ENCODE data around the gene UNKL. TPM values are rescaled to one million over a fixed set of nuclear protein-coding genes. Genes with fewer than 3 reads are reported as not detected.

The UNKL gene
- total RNA-seq, 2 donors from 2014 or later = 32.6 to 96.7 TPM

DNA sequence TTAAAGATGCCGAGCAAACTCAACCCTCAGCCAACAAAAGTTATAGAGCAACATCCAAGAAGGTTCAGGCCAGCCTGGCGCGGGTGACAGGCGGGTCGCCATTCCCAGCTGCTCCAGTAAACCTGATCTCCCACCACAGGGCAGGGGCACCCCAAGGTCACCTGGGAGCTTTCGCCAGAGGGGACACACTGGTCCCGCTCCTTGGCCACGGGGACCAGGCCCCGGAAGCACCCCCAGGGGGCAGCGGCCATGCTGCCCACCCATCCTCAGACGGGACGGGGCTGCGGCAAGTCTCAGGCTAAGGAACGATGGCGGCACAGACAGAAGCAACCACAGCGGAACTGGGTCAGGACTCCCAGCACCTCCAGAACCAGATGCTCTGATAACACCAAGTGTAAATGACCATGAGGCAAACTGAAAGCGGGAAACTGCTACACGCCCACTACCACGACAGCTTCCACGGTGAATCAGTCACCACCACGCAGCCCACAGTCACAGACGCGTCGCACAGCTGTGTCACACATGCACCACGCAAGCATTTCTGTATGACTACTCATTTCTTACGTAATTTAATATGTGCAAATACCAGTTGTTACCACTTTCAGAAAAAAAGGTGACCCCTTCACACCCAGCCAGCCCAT is 44.0 kb upstream of the UNKL start:
- intact Hi-C loops (cut with DNase I) = no loop called here
- no peak overlapping the region for H3K4me3 ChIP-seq
- H3K27me3 ChIP-seq (replicated peaks; ENCODE audit: insufficient read depth) = no peaks in the 10 kb centered on the region
- no peaks in the 10 kb centered on the region for H3K4me1 ChIP-seq (replicated peaks)
- H3K27ac ChIP-seq = no peak overlapping the region
- H3K9me3 ChIP-seq = no peaks in the 10 kb centered on the region
- peaks cover 7 to 21% of the 10 kb centered on the region in 2 donors for H3K36me3 ChIP-seq
- WGBS = 93% methylated on average over 24 of the region's 26 CpGs
- no peak for TF ChIP-seq POLR2A (IDR thresholded peaks at IDR 0.05)
- no peak for DNase-seq (ENCODE audit: low spot score)

DNA sequence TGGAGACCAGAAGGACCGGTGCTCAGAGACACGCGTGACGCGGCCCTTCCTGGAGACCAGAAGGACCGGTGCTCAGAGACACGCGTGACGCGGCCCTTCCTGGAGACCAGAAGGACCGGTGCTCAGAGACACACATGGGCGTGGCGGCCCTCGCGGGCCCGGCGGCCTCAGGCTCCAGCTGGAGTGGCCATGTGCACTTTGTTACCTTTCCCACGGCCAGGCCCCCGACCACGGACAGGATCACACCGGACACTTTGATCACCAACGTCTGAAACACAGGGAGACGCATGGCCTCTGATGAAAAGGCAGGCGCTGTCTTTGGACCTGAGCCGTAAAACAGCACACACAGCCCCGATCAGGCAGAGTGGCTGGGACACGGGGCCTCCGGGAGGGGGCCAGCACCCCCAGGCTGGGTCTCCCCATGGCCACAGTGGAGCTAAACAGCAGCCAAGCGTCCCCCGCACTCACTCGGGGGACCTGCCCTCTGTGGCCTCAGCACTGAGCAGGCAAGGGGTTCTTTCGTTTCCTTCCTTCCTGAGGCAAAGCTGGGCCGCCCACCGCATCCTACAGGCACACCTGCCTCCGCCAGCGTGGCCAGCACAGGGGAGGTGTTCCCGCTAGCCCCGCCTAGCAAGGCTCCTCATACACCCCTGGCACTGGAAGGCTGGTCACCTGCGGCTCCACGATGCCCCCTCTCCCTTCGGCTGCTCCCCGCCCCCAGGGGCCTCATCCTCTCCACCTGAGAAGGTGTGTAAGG is 43.2 kb upstream of the UNKL start:
- TF ChIP-seq POLR2AphosphoS5 (IDR thresholded peaks at IDR 0.05) (no peak), POLR2A (IDR thresholded peaks at IDR 0.05) (no peak)
- TF ChIP-seq, protein P1, sequence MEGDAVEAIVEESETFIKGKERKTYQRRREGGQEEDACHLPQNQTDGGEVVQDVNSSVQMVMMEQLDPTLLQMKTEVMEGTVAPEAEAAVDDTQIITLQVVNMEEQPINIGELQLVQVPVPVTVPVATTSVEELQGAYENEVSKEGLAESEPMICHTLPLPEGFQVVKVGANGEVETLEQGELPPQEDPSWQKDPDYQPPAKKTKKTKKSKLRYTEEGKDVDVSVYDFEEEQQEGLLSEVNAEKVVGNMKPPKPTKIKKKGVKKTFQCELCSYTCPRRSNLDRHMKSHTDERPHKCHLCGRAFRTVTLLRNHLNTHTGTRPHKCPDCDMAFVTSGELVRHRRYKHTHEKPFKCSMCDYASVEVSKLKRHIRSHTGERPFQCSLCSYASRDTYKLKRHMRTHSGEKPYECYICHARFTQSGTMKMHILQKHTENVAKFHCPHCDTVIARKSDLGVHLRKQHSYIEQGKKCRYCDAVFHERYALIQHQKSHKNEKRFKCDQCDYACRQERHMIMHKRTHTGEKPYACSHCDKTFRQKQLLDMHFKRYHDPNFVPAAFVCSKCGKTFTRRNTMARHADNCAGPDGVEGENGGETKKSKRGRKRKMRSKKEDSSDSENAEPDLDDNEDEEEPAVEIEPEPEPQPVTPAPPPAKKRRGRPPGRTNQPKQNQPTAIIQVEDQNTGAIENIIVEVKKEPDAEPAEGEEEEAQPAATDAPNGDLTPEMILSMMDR (IDR thresholded peaks at IDR 0.05) = no peak
- H3K27me3 ChIP-seq (replicated peaks; ENCODE audit: insufficient read depth) = no peaks in the 10 kb centered on the region
- H3K4me1 ChIP-seq (replicated peaks) = no peaks in the 10 kb centered on the region
- no peak overlapping the region for H3K4me3 ChIP-seq
- H3K9me3 ChIP-seq = no peaks in the 10 kb centered on the region
- WGBS = 92% methylated on average over 42 of the region's 42 CpGs
- H3K36me3 ChIP-seq = peaks cover 9 to 26% of the 10 kb centered on the region in 2 donors
- DNase-seq (ENCODE audit: low spot score) = no peak
- no peak overlapping the region for H3K27ac ChIP-seq
- intact Hi-C loops (cut with DNase I) = no loop called here

DNA sequence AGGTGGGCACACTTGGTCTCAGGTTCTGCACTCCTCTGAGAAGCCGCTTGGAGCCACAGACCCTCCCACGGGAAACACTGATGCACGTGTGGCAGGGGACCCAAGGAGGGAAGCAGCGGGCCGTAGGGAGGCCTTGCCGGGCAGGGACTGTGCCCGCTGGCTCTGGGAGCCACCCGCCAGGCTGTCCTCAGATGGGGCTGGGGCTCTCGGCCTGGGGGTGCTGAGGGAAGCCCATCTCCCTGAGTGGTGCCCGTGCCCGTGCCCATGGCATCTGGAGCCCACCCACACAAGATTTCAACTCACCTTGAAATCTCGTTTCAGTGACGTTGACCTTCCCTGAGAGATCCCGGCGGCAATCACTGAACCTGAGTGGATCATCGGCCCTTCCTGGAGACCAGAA is 42.4 kb upstream of the UNKL start:
- no peaks in the 10 kb centered on the region for H3K9me3 ChIP-seq
- no peak overlapping the region for H3K27ac ChIP-seq
- 93% methylated on average over 16 of the region's 16 CpGs for WGBS
- no peak for DNase-seq (ENCODE audit: low spot score)
- no peaks in the 10 kb centered on the region for H3K27me3 ChIP-seq (replicated peaks; ENCODE audit: insufficient read depth)
- no peak overlapping the region for H3K4me3 ChIP-seq
- H3K4me1 ChIP-seq (replicated peaks) = no peaks in the 10 kb centered on the region
- intact Hi-C loops (cut with DNase I) = no loop called here
- peaks cover 9 to 26% of the 10 kb centered on the region in 2 donors for H3K36me3 ChIP-seq
- TF ChIP-seq POLR2AphosphoS5 (IDR thresholded peaks at IDR 0.05) (no peak), POLR2A (IDR thresholded peaks at IDR 0.05) (no peak)
- TF ChIP-seq, protein P1 (IDR thresholded peaks at IDR 0.05) = no peak

DNA sequence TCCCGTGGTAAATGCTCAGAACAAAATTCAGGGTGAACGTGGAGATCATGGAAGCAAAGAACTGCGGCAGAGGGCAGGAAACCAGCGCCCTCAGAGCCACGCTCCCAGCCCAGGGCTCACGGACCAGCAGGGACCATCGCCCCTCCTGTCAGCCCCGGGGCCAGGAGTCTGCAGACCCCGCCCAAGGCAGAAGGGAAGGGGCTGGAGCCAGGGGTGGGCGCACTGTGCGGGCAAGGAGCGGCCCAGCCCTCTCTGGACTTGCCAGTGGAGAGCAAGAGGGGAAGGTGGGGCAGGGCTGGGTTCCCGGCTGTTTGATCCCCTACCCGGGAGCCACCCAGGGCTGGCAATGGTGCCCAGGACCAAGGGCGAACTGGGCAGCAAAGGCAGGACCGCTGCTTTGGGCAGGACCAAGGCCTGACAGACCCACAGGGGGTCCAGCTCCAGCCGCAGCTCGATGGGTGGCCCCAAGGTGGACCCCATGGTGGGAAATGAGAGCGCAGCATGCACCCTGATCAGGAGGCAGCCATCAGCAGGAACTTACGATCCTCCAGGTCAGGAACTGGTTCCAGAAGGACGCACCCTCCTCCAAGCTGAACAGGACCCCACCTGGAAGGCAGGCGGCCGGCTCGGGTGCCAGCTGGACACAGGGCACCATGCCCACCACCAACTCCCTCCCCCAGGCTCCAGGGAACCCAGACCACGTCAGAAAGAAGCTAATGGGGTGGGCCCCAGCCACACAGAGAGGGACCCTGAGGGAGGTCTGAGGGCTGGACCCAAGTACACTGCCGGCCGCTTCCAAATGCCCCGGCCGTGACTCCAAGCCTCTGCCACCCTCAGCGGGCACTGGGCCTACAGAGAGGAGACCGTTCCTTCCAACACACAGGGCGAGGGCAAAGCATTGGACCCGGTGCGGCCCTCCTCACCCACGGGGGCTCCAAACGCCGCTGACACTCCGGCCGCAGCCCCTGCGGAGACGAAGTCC is 41.0 kb upstream of the UNKL start:
- intact Hi-C loops (cut with DNase I) = no loop called here
- Histone ChIP-seq H3K4me1 (replicated peaks) (no peaks in the 10 kb centered on the region), H3K36me3 (peaks cover 9 to 26% of the 10 kb centered on the region in 2 donors), H3K27ac (no peak overlapping the region), H3K4me3 (no peak overlapping the region), H3K9me3 (no peaks in the 10 kb centered on the region), H3K27me3 (replicated peaks; ENCODE audit: insufficient read depth) (no peaks in the 10 kb centered on the region)
- no peak for TF ChIP-seq POLR2A (IDR thresholded peaks at IDR 0.05)
- no peak for TF ChIP-seq POLR2AphosphoS5 (IDR thresholded peaks at IDR 0.05)
- TF ChIP-seq, protein P1 (IDR thresholded peaks at IDR 0.05) = no peak
- no peak for DNase-seq (ENCODE audit: low spot score)
- WGBS = 93% methylated on average over 37 of the region's 41 CpGs

DNA sequence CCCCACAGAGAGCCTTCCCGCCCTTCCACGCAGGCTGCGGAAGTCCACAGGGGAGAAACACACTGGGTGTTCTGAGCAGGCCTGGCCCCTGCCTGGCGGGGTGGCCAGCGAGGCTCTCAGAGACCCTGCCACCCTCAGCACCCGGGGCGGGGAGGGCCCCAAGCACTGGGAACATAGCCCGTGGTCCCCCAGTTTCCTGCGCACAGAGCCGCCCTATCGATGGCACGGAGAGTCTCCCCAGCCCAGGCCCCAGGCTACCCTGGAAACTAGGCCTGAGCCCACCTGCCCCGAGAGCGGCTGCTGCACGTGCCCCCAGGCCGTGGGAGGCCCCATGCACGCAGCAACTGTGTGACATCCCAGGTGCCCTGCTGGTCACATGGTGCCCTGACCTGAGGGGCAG is 40.1 kb upstream of the UNKL start:
- intact Hi-C loops (cut with DNase I) = no loop called here
- Histone ChIP-seq H3K27ac (no peak overlapping the region), H3K9me3 (no peaks in the 10 kb centered on the region), H3K27me3 (replicated peaks; ENCODE audit: insufficient read depth) (no peaks in the 10 kb centered on the region), H3K36me3 (peaks cover 9 to 26% of the 10 kb centered on the region in 2 donors), H3K4me1 (replicated peaks) (no peaks in the 10 kb centered on the region), H3K4me3 (no peak overlapping the region)
- no peak for DNase-seq (ENCODE audit: low spot score)
- 91% methylated on average over 16 of the region's 17 CpGs for WGBS
- TF ChIP-seq, protein P1 (IDR thresholded peaks at IDR 0.05) = no peak
- TF ChIP-seq POLR2A (IDR thresholded peaks at IDR 0.05) (no peak), POLR2AphosphoS5 (IDR thresholded peaks at IDR 0.05) (no peak)
